ENCODE data around the gene ALAS1. TPM values are rescaled to one million over a fixed set of nuclear protein-coding genes. Genes with fewer than 3 reads are reported as not detected.

The ALAS1 gene
- total and polyA plus RNA-seq, 2 of the 13 experiments (the other 11 are each of a cell fraction or from before 2014, with no cell fraction given): 36.0 to 43.2 TPM

GRCh38 chr3:52240059-52240885 is 42.3 kb downstream of the ALAS1 start:
- Histone ChIP-seq H3K9me3 (ENCODE audit: low read length) (no peaks in the 10 kb centered on the region), H3K79me2 (ENCODE audit: insufficient read depth, low read length) (peaks cover 29% of the 10 kb centered on the region), H4K20me1 (ENCODE audit: insufficient read depth, low read length) (peaks cover 13% of the 10 kb centered on the region; the same call in 1 of the 2 replicates), H3K27ac (ENCODE audit: extremely low read length, insufficient read depth, low read length) (no peak overlapping the region), H3K9ac (ENCODE audit: insufficient read depth, low read depth, low read length) (peak overlapping the region; percentile 89; the same call in 1 of the 2 replicates), H3K4me3 (replicated peaks in 1 of 3; ENCODE audit: insufficient read depth in 1 of 3, low read depth in 2 of 3, low read length in 3 of 3) (peak overlapping the region; percentile 79 to 100 (median 98); a peak in 5 of 6 replicates), H3K4me2 (ENCODE audit: low read depth, low read length) (peak overlapping the region; percentile 71), H3K27me3 (ENCODE audit: control insufficient read depth in 1 of 2, insufficient read depth in 2 of 2, low read length in 2 of 2) (no peaks in the 10 kb centered on the region; a peak in 1 of 5 replicates), H3K36me3 (replicated peaks in 1 of 2; ENCODE audit: control insufficient read depth in 1 of 2, insufficient read depth in 2 of 2, low read length in 2 of 2) (no peaks in the 10 kb centered on the region), H3K4me1 (ENCODE audit: insufficient read depth, low read length) (peaks cover 65% of the 10 kb centered on the region), H2AFZ (ENCODE audit: low read length) (no peak overlapping the region)
- POLR2A ChIA-PET: interaction anchor here (0.6 to 1.7 kb wide), 11 partner anchors 9 to 244 kb away, joined by 3 to 15 read pairs (median 4); partner anchors contain the start of genes GLYCTK, RPL29, TLR9 and WDR82
- no peak for FAIRE-seq
- WGBS (ENCODE audit: low lambda C conversion rate): 100% methylated on average over 1 of the region's 1 CpG
- in situ Hi-C loops (cut with HindIII; ENCODE audit: extremely low pct_ligation_motif_present, low pct_unique_long_range_greater_than_20kb) (no loop called here), intact Hi-C loops (cut with micrococcal nuclease; ENCODE audit: unreplicated experiment) (no loop called here)
- peak; percentile 59 for DNase-seq (ENCODE audit: low spot score)
- CTCF ChIA-PET (ENCODE audit: low intra/inter-chr PET ratio, low total read pairs): no interaction called here
- no TSS peak for BruUV-seq (replicated peaks)
- no peak for ATAC-seq
- TF ChIP-seq SP2 (CRISPR knock-in tag; IDR thresholded peaks at IDR 0.05) (no peak), ZFP36 (IDR thresholded peaks at IDR 0.05; ENCODE audit: borderline replicate concordance, low read depth, low read length, partially characterized antibody) (no peak), ZNF883 (CRISPR knock-in tag; IDR thresholded peaks at IDR 0.05; ENCODE audit: not compliant biosample characterization) (no peak), ZSCAN25 (CRISPR knock-in tag; IDR thresholded peaks at IDR 0.05) (no peak), ATF1 (CRISPR knock-in tag; IDR thresholded peaks at IDR 0.05) (no peak), ZNF780A (CRISPR knock-in tag; IDR thresholded peaks at IDR 0.05) (peak; percentile 48; the same call in 1 of the 2 replicates), TARDBP (CRISPR knock-in tag; IDR thresholded peaks at IDR 0.05) (0 out of 2 replicates have a peak, but pooled peaks have one; percentile 19), ZIK1 (CRISPR knock-in tag; IDR thresholded peaks at IDR 0.05; ENCODE audit: borderline replicate concordance, low read depth) (no peak), ZBTB21 (CRISPR knock-in tag; IDR thresholded peaks at IDR 0.05) (no peak), HHEX (CRISPR knock-in tag; IDR thresholded peaks at IDR 0.05) (no peak), HOXA5 (CRISPR knock-in tag; IDR thresholded peaks at IDR 0.05) (no peak), SIN3B (IDR thresholded peaks at IDR 0.05; ENCODE audit: low read length) (no peak), ZNF597 (CRISPR knock-in tag; IDR thresholded peaks at IDR 0.05) (no peak), NFIC (IDR thresholded peaks at IDR 0.05; ENCODE audit: low read length) (no peak), ZNF180 (CRISPR knock-in tag; IDR thresholded peaks at IDR 0.05; ENCODE audit: borderline replicate concordance, low read depth) (no peak), ZNF558 (CRISPR knock-in tag; IDR thresholded peaks at IDR 0.05; ENCODE audit: borderline replicate concordance) (no peak), NFKBIZ (CRISPR knock-in tag; IDR thresholded peaks at IDR 0.05) (no peak), ZNF503 (CRISPR knock-in tag; IDR thresholded peaks at IDR 0.05) (no peak), ZBTB38 (CRISPR knock-in tag; IDR thresholded peaks at IDR 0.05) (no peak), NFYB (CRISPR knock-in tag; IDR thresholded peaks at IDR 0.05) (peak; percentile 26; the same call in 1 of the 2 replicates)
- TF ChIP-seq, protein P1, sequence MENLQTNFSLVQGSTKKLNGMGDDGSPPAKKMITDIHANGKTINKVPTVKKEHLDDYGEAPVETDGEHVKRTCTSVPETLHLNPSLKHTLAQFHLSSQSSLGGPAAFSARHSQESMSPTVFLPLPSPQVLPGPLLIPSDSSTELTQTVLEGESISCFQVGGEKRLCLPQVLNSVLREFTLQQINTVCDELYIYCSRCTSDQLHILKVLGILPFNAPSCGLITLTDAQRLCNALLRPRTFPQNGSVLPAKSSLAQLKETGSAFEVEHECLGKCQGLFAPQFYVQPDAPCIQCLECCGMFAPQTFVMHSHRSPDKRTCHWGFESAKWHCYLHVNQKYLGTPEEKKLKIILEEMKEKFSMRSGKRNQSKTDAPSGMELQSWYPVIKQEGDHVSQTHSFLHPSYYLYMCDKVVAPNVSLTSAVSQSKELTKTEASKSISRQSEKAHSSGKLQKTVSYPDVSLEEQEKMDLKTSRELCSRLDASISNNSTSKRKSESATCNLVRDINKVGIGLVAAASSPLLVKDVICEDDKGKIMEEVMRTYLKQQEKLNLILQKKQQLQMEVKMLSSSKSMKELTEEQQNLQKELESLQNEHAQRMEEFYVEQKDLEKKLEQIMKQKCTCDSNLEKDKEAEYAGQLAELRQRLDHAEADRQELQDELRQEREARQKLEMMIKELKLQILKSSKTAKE (CRISPR knock-in tag; IDR thresholded peaks at IDR 0.05; ENCODE audit: borderline replicate concordance): no peak

Data from HepG2 (cell line).